ENCODE measurements around the gene ROCK2.

The ROCK2 gene

DNA sequence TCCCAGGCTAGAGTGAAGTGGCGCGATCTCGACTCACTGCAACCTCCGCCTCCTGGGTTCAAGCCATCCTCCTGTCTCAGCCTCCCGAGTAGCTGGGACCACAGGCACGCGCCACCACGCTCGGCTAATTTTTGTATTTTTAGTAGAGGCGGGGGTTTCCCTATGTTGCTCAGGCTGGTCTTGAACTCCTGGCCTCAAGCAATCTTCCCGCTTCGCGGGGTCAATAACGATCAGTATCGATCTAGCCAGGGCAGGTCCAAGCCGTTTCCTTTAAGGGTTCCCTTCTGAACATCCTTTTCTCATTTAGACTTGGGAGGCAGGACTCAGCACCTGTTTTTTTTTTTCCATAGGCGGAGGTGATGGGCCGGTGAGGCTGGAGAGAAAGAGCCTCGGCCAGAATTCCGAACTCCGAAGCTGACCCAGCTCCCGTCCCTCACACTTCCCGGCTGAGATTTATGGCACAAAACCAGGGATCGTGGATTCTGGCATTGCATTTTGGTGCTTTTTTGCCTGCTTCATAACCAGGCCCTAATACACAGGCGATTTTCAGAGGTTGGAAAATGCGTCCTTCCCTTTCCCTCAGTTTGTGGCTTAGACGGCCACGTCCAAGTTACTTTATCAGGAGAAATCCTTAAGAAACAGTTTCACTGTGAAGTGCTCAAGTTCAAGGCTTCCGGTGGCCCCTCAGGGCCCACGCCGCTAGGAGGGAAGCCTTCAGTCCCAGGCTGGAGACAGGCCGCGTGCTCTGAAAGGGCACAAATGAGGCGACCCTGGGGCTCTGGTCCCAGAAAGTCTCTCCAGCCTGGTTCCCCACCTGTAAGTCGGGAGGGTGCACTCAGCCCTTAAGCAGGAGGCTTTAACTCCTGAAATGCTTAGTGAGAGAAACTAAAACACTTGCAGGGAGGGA is 190.2 kb downstream of the ROCK2 start:
- DNase-seq (ENCODE audit: low read depth) = no peak

DNA sequence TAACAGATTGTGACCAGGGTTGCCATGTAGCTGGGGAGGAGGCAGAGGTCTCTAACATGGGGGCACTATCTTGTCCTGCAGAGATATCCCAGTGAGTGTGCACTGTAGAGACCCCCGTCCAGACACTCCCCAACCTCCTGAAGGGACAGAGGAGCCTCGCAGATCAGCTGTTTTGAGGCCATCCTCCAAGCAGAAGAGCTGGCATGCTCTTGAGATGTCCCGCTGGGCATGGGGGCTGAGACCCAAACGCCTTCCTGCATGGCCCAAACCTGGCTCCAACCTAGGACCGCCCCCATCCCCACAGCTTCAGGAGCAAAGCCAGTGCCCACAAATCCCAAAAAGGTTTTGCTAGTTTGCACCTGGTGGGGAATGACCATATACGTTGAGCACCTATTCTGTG is 191.8 kb downstream of the ROCK2 start:
- DNase-seq (ENCODE audit: low read depth) = no peak

DNA sequence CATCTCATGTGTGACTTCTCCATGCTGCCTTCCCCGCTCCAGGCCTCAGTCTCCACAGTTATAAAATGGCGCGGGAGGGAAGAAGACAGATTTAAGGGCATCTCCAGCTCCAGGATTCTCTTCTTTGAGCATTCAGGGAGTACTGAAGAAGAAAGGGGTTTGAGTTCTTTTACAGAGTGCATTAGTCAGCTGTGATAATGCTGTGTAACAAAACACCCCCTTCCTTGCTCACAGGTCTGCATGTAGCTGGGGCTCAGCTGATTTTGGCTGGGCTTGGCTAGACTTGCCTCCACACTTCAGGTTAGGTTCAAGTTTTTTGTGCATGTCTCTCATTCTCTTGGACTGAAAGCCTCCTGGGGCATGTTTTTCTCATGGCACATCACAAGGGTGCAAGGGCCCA is 197.2 kb downstream of the ROCK2 start:
- DNase-seq (ENCODE audit: low read depth) = no peak

DNA sequence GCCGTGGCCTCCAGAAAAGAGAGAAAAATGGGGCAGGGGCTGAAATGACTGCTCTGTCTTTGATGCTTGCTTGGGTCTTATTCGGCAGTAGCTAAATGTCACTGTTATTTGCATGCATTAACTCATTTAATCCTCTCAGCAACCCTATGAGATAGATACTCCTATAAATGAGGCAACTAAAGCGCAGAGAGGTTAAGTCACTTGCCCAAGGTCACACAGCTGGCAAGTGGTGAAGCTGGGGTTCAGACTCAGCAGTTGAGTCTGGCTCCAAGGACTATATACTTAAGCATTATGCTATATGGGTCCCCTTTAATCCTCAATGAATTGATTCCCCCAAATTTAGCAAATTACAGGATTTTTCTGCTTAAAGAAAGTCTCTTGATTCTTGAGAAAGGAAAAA is 198.4 kb downstream of the ROCK2 start:
- no peak for DNase-seq (ENCODE audit: low read depth)

DNA sequence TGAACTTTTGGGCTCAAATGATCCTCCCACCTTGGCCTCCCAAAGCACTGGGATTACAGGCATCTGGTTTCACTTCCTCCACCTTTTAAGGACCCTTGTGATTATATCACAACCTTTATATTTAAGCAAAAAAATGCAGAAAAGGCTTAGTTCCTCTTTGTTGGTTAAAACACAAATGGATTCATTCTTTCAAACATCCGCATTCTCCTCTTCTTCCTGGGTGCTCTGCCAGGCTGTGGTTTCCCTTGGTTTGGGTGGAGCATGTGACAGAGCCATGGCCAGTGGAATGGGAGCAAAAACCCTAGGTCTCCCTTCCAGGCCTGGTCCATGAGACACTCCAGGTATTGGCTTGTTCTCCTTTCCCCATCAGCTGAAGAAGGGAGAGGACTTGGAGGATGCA is 199.1 kb downstream of the ROCK2 start:
- DNase-seq (ENCODE audit: low read depth) = no peak

DNA sequence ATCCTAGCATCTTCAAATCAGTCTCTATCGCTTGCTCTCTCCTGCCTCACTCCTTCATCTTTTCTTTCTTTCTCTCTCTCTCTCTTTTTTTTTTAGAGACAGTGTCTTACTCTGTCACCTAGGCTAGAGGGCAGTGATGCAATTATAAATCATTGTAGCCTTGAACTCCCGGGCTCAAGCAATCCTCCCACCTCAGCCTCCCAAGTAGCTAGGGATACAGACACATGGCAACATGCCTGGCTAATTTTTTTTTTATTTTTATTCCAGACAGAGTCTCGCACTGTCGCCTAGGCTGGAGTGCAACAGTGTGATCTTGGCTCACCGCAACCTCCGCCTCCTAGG is 199.7 kb downstream of the ROCK2 start:
- DNase-seq (ENCODE audit: low read depth) = no peak

DNA sequence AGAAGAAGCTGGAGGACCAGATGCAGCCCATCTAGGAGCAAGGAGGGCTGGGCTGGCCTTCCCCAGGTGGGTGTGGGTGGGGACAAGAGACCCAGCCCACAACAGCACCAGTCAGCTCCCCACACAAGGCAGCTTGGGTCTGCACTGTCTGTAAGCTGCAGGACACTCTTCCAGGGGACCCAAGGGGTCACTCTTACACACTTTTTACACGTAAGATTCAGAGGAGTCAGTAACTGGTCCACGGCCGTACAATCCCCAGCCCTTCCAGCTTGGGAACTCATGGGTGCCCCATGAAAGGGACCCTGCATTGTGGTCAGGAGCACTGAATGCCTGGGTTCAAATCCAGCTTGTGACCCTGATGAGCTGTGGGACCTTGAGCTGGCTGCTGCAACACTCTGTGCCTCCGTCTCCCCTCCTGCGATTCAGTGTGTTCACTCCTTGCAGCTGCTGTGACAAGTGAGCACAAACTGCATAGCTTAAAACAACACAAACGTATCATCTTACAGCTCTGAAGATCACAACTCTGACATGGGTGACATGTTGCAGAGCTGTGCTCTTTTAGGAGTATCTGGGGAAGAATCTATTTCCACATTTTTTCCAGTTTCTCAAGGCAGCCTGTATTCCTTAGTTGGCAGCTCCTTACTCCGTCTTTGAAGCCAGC is 200.2 kb downstream of the ROCK2 start:
- DNase-seq (ENCODE audit: low read depth) = no peak

DNA sequence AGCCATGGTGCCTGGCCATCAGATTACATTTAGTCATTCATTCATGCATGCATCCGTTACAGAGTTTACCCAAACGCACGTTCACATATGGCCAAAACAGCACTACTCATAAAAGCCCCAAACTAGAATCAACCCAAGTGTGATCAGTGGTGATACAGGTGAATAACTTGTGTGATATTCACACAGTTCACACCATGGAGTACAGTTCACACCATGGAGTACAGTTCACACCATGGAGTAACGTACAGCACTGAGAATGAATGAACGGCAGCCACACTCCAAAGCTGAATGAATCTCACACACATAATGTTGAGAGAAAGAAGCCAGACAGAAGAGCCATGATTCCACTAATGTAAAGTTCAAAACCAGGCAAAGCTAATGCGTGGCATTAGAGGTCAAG is 201.4 kb downstream of the ROCK2 start:
- DNase-seq (ENCODE audit: low read depth) = no peak

DNA sequence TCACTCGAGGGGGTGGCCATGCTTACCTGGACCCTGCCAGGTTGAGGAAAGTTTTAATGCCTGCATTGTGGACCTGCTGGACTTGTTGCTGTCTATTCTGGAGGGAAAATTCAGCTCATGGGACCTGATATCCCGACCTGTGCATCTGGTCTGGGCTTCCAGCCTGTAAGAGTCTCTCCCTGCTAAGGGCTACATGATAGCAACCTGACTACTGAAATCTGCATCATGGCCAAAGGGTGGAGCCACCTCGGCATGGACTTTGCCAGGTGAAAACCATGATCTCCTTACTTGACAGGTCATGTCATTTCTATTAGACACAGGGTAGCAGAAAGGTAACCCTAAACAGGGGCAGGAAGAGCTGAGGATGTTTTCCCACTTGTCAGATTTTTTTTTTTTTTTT is 202.1 kb downstream of the ROCK2 start:
- no peak for DNase-seq (ENCODE audit: low read depth)

DNA sequence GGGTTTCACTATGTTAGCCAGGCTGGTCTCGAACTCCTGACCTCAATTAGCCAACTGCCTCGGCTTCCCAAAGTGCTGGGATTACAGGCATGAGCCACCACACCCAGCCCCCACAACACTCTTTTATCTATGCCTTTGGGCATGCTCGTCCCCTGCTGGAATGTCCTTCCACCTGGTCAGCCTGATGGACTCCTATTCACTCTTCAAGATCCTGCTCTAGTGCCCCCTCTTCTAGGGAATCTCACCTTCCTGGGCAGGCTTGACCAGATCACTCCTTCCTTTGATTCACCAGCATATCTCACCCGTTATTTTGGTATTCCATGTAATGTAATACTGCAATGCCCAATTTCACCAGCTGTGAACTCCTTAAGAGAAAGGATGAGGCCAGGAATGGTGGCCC is 203.1 kb downstream of the ROCK2 start:
- DNase-seq (ENCODE audit: low read depth) = no peak

DNA sequence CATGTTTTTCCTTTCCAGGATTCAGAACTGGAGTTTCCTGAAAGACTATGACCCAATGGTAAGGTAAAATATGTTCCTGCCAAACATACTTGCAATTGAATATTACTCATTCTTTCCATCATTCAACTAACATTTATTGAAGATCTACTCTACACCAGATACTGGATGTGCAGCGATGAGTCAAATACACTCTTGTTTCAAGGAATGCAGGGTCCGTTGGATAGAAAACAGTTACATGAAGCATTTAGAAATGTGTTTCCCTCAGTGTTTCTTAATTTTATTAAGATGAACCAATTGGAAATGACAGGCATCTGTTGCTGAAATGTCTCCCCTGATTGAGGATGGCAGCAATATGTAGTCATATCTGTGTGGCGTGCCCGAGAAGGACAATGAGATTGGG is 203.9 kb downstream of the ROCK2 start:
- no peak for DNase-seq (ENCODE audit: low read depth)

DNA sequence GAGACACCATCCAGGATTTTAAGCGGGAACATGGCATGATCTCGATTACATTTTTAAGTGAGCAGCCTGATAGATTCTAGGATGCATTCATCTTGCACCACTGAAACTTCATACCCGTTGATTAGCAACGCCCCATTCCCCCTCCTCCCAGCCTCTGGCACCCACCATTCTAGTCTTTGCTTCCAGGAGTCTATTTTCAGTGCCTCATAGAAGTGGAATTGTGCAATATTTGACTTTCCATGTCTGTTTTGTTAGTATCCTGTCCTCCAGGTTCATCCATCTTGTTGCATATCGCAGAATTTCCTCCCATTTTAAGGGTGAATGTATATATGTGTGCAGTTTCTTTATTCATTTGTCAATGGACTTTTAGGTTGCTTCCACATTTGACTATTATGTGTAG is 210.1 kb downstream of the ROCK2 start:
- no peak for DNase-seq (ENCODE audit: low read depth)

DNA sequence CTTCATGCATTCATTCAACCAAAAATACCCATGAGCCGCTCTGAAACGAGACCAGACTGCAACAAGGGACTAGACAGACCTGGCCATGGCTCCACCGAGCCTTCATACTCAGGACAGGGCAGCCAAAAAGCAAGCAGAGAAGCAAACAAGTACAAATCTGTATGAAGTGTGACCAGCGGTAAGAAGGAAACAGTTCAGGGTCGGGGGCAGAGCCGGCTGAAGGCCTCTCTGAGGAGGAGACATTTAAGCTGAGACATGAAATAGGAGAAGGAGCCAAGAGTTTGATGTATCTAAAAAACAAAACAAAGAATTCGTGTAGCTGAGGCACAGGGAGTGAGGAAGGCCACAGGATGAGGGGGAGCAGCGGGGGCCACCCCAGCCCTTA is 210.5 kb downstream of the ROCK2 start:
- no peak for DNase-seq (ENCODE audit: low read depth)

DNA sequence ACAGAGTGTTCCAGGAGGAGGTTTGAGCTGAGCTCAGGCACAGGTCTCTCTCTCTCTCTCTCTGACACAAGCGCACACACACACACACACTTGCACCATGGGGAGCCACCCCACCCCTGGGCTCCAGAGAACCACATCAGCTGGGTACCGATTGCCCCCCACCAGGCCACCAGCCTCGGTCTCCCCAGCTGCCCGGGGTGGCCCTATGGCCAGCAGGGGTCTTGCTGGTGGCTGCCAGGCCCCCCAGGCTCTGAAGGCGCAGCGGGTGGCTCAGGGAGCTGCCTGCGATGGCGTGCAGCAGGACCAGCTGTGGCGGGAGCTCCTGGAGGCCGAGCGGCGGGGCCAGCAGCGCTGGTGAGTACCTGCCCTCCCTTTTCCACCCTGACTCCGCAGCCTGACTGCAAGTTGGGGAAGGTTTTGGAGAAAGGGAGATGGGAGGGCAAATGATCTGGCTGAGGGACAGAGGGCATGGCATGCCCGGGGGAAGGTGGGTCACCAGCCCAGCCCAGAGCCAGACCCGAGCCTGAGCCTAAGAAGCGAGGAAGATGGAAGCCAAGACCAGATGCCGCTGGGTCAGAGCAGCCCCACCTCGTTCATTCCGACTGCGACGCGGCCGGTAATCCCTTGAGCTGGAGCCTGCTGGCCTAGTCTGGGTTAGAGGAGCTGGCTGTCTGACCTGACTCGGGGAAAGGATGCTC is 211.0 kb downstream of the ROCK2 start:
- no peak for DNase-seq (ENCODE audit: low read depth)

DNA sequence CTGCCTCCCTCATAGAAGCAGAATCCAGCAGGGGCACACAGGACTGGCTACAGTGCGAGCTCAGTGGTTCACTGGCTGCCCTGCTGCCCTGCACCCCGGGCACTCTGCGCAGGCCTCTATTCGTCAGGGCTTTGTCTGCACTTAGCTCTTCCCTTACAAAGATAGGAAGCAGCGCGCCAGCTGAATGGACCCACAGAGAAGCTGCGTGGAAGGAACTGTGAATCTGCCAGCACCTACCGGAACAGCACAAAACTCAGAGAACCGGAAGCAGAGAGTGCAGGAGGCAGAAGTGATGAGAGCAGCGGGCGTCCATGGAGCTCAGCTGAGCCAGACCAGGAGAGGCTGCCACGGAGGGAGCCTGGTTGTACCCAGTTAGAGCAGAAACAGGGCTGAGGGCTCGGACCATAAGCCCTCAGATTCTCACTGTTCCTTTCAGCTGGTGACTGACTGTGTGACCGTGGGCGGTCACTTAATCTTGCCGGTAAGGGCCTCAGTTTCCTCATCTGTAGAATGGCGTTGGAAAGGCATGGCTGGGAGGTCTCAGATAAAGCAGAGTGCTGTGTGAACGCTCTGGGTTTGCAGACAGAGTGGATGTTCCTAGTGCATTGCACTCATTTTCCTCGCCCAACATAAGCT is 212.3 kb downstream of the ROCK2 start:
- no peak for DNase-seq (ENCODE audit: low read depth)

DNA sequence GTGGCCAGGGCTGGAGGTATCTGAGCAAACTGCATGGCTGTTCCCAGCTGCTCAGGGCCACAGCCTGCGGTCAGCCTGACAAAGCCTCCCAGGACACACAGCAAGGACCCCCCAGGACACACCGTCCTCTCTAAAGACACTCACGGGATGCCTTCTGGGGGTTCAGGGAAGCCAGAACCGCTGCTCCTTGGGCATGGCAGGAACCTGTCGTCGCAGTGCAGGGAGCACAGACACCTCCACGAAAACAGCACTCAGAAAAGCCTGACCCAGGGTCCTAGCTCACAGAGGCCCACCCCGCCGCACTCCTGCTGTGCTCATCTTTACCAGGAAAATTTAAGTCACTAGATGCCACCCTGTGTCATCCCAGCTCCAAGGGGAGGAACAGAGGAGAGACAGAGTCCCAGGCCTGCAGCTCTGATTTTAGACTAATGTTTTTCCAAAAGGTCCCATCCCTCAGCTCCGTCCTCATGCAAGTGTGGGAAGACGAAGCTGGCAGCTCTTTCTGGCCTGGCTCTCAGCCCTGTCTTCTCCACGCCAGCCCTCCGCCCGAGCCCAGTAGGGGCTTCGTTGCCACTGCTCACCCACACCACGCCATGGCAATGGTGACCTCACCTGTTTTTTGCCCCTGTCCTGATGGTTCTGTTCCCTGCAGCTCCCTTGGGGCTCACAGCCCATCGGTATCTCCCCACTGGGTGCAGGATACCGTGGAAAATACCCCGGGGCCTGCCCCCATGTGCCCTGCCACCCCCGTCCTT is 213.1 kb downstream of the ROCK2 start:
- no peak for DNase-seq (ENCODE audit: low read depth)

All from activated T-cell treated with anti-CD3 and anti-CD28 coated beads for 48 hours (primary cell).